Activated CD8-positive, alpha-beta T cell treated with anti-CD3 and anti-CD28 coated beads for 36 hours (primary cell): ENCODE data around the gene ATRAID. TPM values are rescaled to one million over a fixed set of nuclear protein-coding genes. Genes with fewer than 3 reads are reported as not detected.

Experiments
- ATAC-seq: fragments of 200-7000 bp; cut with Tn5 transposase; one replicate; pipeline ENCODE4 v1.10.0; 2021; ENCODE audit warnings: mild to moderate bottlenecking, moderate library complexity
- CTCF ChIA-PET: fragments of 350-600 bp; sonication (Branson Sonifier 250); formaldehyde crosslinking; loops from one replicate; lab custom pipeline; 2021; ENCODE audit warnings: antibody characterized with exemption; lab: Charles Lee
- POLR2A ChIA-PET: fragments of 350-600 bp; sonication (Branson Sonifier 250); formaldehyde crosslinking; loops from one replicate; lab custom pipeline; 2021; ENCODE audit warnings: antibody characterized with exemption; lab: Charles Lee
- DNase-seq: peaks from one replicate; pipeline ENCODE4 v3.0.0-alpha.2; 2020
- H3K27ac Mint-ChIP-seq: one replicate; pipeline ENCODE4 v1.8.0; 2021; ENCODE audit warnings: mild to moderate bottlenecking, mixed read lengths
- H3K27me3 Mint-ChIP-seq: one replicate; pipeline ENCODE4 v1.8.0; 2021; ENCODE audit warnings: mixed read lengths
- H3K36me3 Mint-ChIP-seq: one replicate; pipeline ENCODE4 v1.8.0; 2021; ENCODE audit warnings: low read depth, mixed read lengths
- H3K4me1 Mint-ChIP-seq: one replicate; pipeline ENCODE4 v1.8.0; 2021; ENCODE audit warnings: low read depth, mixed read lengths
- H3K4me3 Mint-ChIP-seq: one replicate; pipeline ENCODE4 v1.8.0; 2021; ENCODE audit warnings: mild to moderate bottlenecking, moderate library complexity, mixed read lengths
- H3K9me3 Mint-ChIP-seq: one replicate; pipeline ENCODE4 v1.8.0; 2021; ENCODE audit warnings: mixed read lengths
- CTCF ChIP-seq: fragments of 200-600 bp; IDR thresholded peaks from one replicate; pipeline ENCODE4 v1.8.0; 2022; ENCODE audit warnings: antibody characterized with exemption, mild to moderate bottlenecking
- intact Hi-C: fragments of 100-400 bp; cut with micrococcal nuclease; formaldehyde crosslinking; loops from one replicate; pipeline ENCODE4 v1.10.0; 2022
- total RNA-seq, 2 experiments: library from RNA; stranded (reverse); gene quantifications; one replicate each; pipeline ENCODE4 v1.2.3, GENCODE V29; 2021

The ATRAID gene
- total RNA-seq, 2 experiments from 2014 or later = 62.6 to 65.2 TPM

GRCh38 chr2:27206346-27206745 lies 5.5 kb upstream of the ATRAID start:
- Mint-ChIP-seq H3K4me1 (peaks cover 21% of the 10 kb centered on the region), H3K36me3 (peaks cover 42% of the 10 kb centered on the region), H3K27ac (no peak overlapping the region), H3K9me3 (no peaks in the 10 kb centered on the region), H3K4me3 (no peak overlapping the region), H3K27me3 (no peaks in the 10 kb centered on the region)
- ATAC-seq (no peak), DNase-seq (no peak)
- POLR2A ChIA-PET = interaction anchor here (0.9 kb wide), 1 partner anchor 13 kb away, joined by 3 read pairs; no protein-coding TSS in a partner anchor
- CTCF ChIA-PET = interaction anchor here (1.1 kb wide), 1 partner anchor 73 kb away, joined by 3 read pairs; no protein-coding TSS in a partner anchor
- intact Hi-C loops = no loop called here
- TF ChIP-seq CTCF = no peak

GRCh38 chr2:27208486-27209050 lies 3.3 kb upstream of the ATRAID start:
- Mint-ChIP-seq H3K27ac (no peak overlapping the region), H3K27me3 (no peaks in the 10 kb centered on the region), H3K4me3 (no peak overlapping the region), H3K36me3 (peaks cover 41% of the 10 kb centered on the region), H3K4me1 (peaks cover 24% of the 10 kb centered on the region), H3K9me3 (no peaks in the 10 kb centered on the region)
- ATAC-seq (no peak), DNase-seq (no peak)
- ChIA-PET POLR2A (interaction anchor here (1.3 kb wide), 1 partner anchor 77 kb away, joined by 3 read pairs; no protein-coding TSS in a partner anchor), CTCF (interaction anchor here (1.8 kb wide), 1 partner anchor 362 kb away, joined by 3 read pairs; no protein-coding TSS in a partner anchor)
- intact Hi-C loops = no loop called here
- TF ChIP-seq CTCF = no peak

- Mint-ChIP-seq H3K27ac (peak overlapping the region; percentile 11), H3K27me3 (no peaks in the 10 kb centered on the region), H3K4me1 (peaks cover 30% of the 10 kb centered on the region), H3K36me3 (peaks cover 39% of the 10 kb centered on the region), H3K9me3 (no peaks in the 10 kb centered on the region), H3K4me3 (peak overlapping the region; percentile 46)
- CTCF ChIA-PET = interaction anchor here (0.9 to 1.0 kb wide), 2 partner anchors 34 to 40 kb away, joined by 3 read pairs; no protein-coding TSS in a partner anchor
- no peak for DNase-seq
- intact Hi-C loops = loop anchor here (10.0 kb wide), 1 partner anchor 115 kb away; no protein-coding TSS in a partner anchor
- ATAC-seq = no peak
- TF ChIP-seq CTCF = no peak
- POLR2A ChIA-PET = interaction anchor here (0.6 to 1.3 kb wide), 3 partner anchors 9 to 78 kb away, joined by 3 to 4 read pairs (median 3); no protein-coding TSS in a partner anchor
These were observed 2.0 kb upstream of the ATRAID start for GRCh38 chr2:27209621-27210401.

GRCh38 chr2:27211241-27211942 lies 449 bp upstream of the ATRAID start:
- Mint-ChIP-seq H3K4me3 (peak overlapping the region; percentile 91), H3K36me3 (peaks cover 34% of the 10 kb centered on the region), H3K4me1 (peaks cover 37% of the 10 kb centered on the region), H3K9me3 (no peaks in the 10 kb centered on the region), H3K27ac (peak overlapping the region; percentile 91), H3K27me3 (no peaks in the 10 kb centered on the region)
- TF ChIP-seq CTCF = no peak
- POLR2A ChIA-PET = interaction anchor here (1.2 to 1.7 kb wide), 7 partner anchors 21 to 140 kb away, joined by 3 to 5 read pairs (median 3); partner anchors contain the start of gene OST4
- CTCF ChIA-PET = interaction anchor here (0.7 to 1.2 kb wide), 6 partner anchors 9 to 249 kb away, joined by 3 to 5 read pairs (median 3); partner anchors contain the start of gene ABHD1
- no peak for ATAC-seq
- intact Hi-C loops = loop anchor here (10.0 kb wide), 1 partner anchor 117 kb away; no protein-coding TSS in a partner anchor
- DNase-seq = peak; percentile 13
